ENCODE results near the gene WDR1. TPM values are rescaled to one million over a fixed set of nuclear protein-coding genes. Genes with fewer than 3 reads are reported as not detected.

The WDR1 gene
- total RNA-seq, 3 donors from 2014 or later (not counting 1 experiment from before 2014, with no cell fraction given): 411 to 477 (median 468) TPM

- Histone ChIP-seq H3K4me3 (ENCODE audit: low read length) (no peak overlapping the region), H3K36me3 (ENCODE audit: control insufficient read depth, insufficient read depth, low read length) (no peaks in the 10 kb centered on the region), H3K4me1 (ENCODE audit: control insufficient read depth, insufficient read depth, low read length) (no peaks in the 10 kb centered on the region), H3K27me3 (ENCODE audit: control insufficient read depth, insufficient read depth, low read length) (no peaks in the 10 kb centered on the region), H3K27ac (ENCODE audit: low read length) (no peak overlapping the region), H3K9me3 (ENCODE audit: control insufficient read depth, insufficient read depth, low read length) (no peaks in the 10 kb centered on the region)
- H3K9me3 Mint-ChIP-seq: no peaks in the 10 kb centered on the region
- peaks cover 5% of the 10 kb centered on the region in 2 donors for H3K27me3 Mint-ChIP-seq (ENCODE audit: low read depth in 2 of 2)
- WGBS (ENCODE audit: insufficient coverage): 74% methylated on average over 5 of the region's 5 CpGs
- H3K36me3 Mint-ChIP-seq: no peaks in the 10 kb centered on the region
- no peak overlapping the region for H3K27ac Mint-ChIP-seq
- ATAC-seq: no peak
- DNase-seq: no peak
- no peak overlapping the region for H3K4me3 Mint-ChIP-seq
- intact Hi-C loops (cut with micrococcal nuclease): no loop called here
- TF ChIP-seq, protein P1, sequence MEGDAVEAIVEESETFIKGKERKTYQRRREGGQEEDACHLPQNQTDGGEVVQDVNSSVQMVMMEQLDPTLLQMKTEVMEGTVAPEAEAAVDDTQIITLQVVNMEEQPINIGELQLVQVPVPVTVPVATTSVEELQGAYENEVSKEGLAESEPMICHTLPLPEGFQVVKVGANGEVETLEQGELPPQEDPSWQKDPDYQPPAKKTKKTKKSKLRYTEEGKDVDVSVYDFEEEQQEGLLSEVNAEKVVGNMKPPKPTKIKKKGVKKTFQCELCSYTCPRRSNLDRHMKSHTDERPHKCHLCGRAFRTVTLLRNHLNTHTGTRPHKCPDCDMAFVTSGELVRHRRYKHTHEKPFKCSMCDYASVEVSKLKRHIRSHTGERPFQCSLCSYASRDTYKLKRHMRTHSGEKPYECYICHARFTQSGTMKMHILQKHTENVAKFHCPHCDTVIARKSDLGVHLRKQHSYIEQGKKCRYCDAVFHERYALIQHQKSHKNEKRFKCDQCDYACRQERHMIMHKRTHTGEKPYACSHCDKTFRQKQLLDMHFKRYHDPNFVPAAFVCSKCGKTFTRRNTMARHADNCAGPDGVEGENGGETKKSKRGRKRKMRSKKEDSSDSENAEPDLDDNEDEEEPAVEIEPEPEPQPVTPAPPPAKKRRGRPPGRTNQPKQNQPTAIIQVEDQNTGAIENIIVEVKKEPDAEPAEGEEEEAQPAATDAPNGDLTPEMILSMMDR (IDR thresholded peaks at IDR 0.05): no peak
- H3K4me1 Mint-ChIP-seq: no peaks in the 10 kb centered on the region
Observed at GRCh38 chr4:10151182-10151581, 34.6 kb upstream of the WDR1 start.

GRCh38 chr4:10144966-10145365 lies 28.4 kb upstream of the WDR1 start:
- no peaks in the 10 kb centered on the region for H3K36me3 ChIP-seq (ENCODE audit: control insufficient read depth, insufficient read depth, low read length)
- Mint-ChIP-seq H3K9me3 (no peaks in the 10 kb centered on the region), H3K27ac (no peak overlapping the region), H3K4me1 (no peaks in the 10 kb centered on the region), H3K27me3 (ENCODE audit: low read depth in 2 of 2) (peaks cover 0 to 10% of the 10 kb centered on the region in 2 donors), H3K4me3 (no peak overlapping the region), H3K36me3 (no peaks in the 10 kb centered on the region)
- no peak overlapping the region for H3K4me3 ChIP-seq (ENCODE audit: low read length)
- intact Hi-C loops (cut with micrococcal nuclease): no loop called here
- ATAC-seq: no peak
- no peak for DNase-seq
- 37% methylated on average over 4 of the region's 4 CpGs for WGBS (ENCODE audit: insufficient coverage)
- no peak overlapping the region for H3K27ac ChIP-seq (ENCODE audit: low read length)
- H3K27me3 ChIP-seq (ENCODE audit: control insufficient read depth, insufficient read depth, low read length): no peaks in the 10 kb centered on the region
- no peaks in the 10 kb centered on the region for H3K4me1 ChIP-seq (ENCODE audit: control insufficient read depth, insufficient read depth, low read length)
- H3K9me3 ChIP-seq (ENCODE audit: control insufficient read depth, insufficient read depth, low read length): no peaks in the 10 kb centered on the region
- TF ChIP-seq, protein P1 (IDR thresholded peaks at IDR 0.05): no peak

GRCh38 chr4:10144479-10144878 lies 27.9 kb upstream of the WDR1 start:
- Mint-ChIP-seq H3K9me3 (no peaks in the 10 kb centered on the region), H3K27ac (no peak overlapping the region), H3K4me3 (no peak overlapping the region), H3K27me3 (ENCODE audit: low read depth in 2 of 2) (peaks cover 0 to 10% of the 10 kb centered on the region in 2 donors), H3K4me1 (no peaks in the 10 kb centered on the region), H3K36me3 (no peaks in the 10 kb centered on the region)
- no peak for DNase-seq
- Histone ChIP-seq H3K27ac (ENCODE audit: low read length) (no peak overlapping the region), H3K27me3 (ENCODE audit: control insufficient read depth, insufficient read depth, low read length) (no peaks in the 10 kb centered on the region), H3K4me3 (ENCODE audit: low read length) (no peak overlapping the region), H3K9me3 (ENCODE audit: control insufficient read depth, insufficient read depth, low read length) (no peaks in the 10 kb centered on the region), H3K36me3 (ENCODE audit: control insufficient read depth, insufficient read depth, low read length) (no peaks in the 10 kb centered on the region), H3K4me1 (ENCODE audit: control insufficient read depth, insufficient read depth, low read length) (no peaks in the 10 kb centered on the region)
- intact Hi-C loops (cut with micrococcal nuclease): no loop called here
- TF ChIP-seq, protein P1 (IDR thresholded peaks at IDR 0.05): no peak
- ATAC-seq: no peak

- Mint-ChIP-seq H3K9me3 (no peaks in the 10 kb centered on the region), H3K4me3 (no peak overlapping the region), H3K27me3 (ENCODE audit: low read depth in 2 of 2) (peaks cover 0 to 10% of the 10 kb centered on the region in 2 donors), H3K27ac (no peak overlapping the region), H3K36me3 (no peaks in the 10 kb centered on the region), H3K4me1 (no peaks in the 10 kb centered on the region)
- H3K27ac ChIP-seq (ENCODE audit: low read length): no peak overlapping the region
- H3K27me3 ChIP-seq (ENCODE audit: control insufficient read depth, insufficient read depth, low read length): no peaks in the 10 kb centered on the region
- 91% methylated on average over 6 of the region's 6 CpGs for WGBS (ENCODE audit: insufficient coverage)
- DNase-seq: no peak
- TF ChIP-seq, protein P1 (IDR thresholded peaks at IDR 0.05): no peak
- intact Hi-C loops (cut with micrococcal nuclease): no loop called here
- H3K9me3 ChIP-seq (ENCODE audit: control insufficient read depth, insufficient read depth, low read length): no peaks in the 10 kb centered on the region
- no peaks in the 10 kb centered on the region for H3K36me3 ChIP-seq (ENCODE audit: control insufficient read depth, insufficient read depth, low read length)
- ATAC-seq: no peak
- no peak overlapping the region for H3K4me3 ChIP-seq (ENCODE audit: low read length)
- no peaks in the 10 kb centered on the region for H3K4me1 ChIP-seq (ENCODE audit: control insufficient read depth, insufficient read depth, low read length)
Observed at GRCh38 chr4:10143171-10143570, 26.6 kb upstream of the WDR1 start.

Data from natural killer cell (primary cell).